ENCODE measurements around the gene WDR48. TPM values are rescaled to one million over a fixed set of nuclear protein-coding genes. Genes with fewer than 3 reads are reported as not detected.

The WDR48 gene
- total RNA-seq, 1 donor from 2014 or later = 48.9 TPM

DNA sequence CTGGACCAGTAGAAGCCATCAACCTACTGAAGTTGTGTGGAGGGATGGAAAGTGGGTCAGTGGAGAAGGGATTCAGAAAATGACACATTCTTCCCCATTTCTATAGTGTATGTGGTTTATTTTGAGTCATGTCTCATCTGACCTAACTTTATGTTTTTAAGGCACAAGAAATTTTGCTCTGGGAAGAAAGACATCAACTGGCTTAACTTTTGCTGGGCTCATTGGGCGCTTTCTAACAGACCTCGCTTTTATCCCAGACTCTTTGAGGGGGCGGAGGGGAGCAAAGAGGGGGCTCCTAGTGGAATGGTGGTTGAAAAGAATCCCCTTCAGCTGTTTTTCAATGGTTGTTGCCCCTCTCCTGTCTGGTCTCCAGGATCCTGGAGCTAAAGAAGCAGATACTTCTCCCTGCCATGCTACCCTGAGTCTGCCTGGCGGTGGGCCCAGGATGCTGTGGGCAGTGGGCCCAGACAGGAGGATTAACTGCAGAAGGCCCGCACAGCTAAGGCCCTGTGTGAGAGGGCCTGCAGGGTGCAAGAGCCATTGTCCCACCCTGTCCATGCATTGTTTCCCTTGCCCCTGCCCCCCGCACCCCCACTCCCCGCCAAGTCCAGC is 87.1 kb downstream of the WDR48 start:
- DNase-seq (no peak), ATAC-seq (ENCODE audit: low read depth) (no peak)
- intact Hi-C loops (cut with micrococcal nuclease) = no loop called here
- no peaks in the 10 kb centered on the region for H3K9me3 Mint-ChIP-seq
- POLR2A ChIA-PET = interaction anchor here (0.7 kb wide), 1 partner anchor 39 kb away, joined by 3 read pairs; no protein-coding TSS in a partner anchor
- TF ChIP-seq, protein P1, sequence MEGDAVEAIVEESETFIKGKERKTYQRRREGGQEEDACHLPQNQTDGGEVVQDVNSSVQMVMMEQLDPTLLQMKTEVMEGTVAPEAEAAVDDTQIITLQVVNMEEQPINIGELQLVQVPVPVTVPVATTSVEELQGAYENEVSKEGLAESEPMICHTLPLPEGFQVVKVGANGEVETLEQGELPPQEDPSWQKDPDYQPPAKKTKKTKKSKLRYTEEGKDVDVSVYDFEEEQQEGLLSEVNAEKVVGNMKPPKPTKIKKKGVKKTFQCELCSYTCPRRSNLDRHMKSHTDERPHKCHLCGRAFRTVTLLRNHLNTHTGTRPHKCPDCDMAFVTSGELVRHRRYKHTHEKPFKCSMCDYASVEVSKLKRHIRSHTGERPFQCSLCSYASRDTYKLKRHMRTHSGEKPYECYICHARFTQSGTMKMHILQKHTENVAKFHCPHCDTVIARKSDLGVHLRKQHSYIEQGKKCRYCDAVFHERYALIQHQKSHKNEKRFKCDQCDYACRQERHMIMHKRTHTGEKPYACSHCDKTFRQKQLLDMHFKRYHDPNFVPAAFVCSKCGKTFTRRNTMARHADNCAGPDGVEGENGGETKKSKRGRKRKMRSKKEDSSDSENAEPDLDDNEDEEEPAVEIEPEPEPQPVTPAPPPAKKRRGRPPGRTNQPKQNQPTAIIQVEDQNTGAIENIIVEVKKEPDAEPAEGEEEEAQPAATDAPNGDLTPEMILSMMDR (IDR thresholded peaks at IDR 0.05) = no peak
- H3K27me3 Mint-ChIP-seq = no peaks in the 10 kb centered on the region
- H3K27ac Mint-ChIP-seq = peak overlapping the region; percentile 31
- H3K36me3 Mint-ChIP-seq (ENCODE audit: low read depth) = peaks cover 69% of the 10 kb centered on the region
- CTCF ChIA-PET = no interaction called here
- no peak overlapping the region for H3K4me3 Mint-ChIP-seq
- peaks cover 30% of the 10 kb centered on the region for H3K4me1 Mint-ChIP-seq

DNA sequence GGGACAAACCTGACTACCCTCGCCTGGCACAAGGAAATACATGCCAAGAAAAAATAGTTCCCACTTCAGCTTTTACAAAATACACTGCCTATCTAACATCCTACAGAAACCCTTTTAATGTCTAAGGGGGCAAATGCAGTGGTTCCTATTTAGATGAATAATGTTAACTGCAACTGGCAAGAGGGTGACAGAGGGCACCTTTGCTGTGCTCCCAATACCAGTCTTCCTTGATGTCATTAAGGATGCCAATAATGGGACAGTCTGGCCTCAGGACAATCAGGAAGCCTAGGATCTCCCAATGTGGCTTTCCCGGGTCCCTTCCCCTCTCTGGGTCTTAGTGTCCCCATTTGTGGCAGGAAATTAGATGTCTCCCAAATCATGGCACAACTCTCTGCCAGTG is 87.6 kb downstream of the WDR48 start:
- ChIA-PET CTCF (no interaction called here), POLR2A (interaction anchor here (0.7 kb wide), 1 partner anchor 39 kb away, joined by 3 read pairs; no protein-coding TSS in a partner anchor)
- peaks cover 69% of the 10 kb centered on the region for H3K36me3 Mint-ChIP-seq (ENCODE audit: low read depth)
- H3K4me1 Mint-ChIP-seq = peaks cover 31% of the 10 kb centered on the region
- intact Hi-C loops (cut with micrococcal nuclease) = no loop called here
- ATAC-seq (ENCODE audit: low read depth) (no peak), DNase-seq (no peak)
- H3K9me3 Mint-ChIP-seq = no peaks in the 10 kb centered on the region
- H3K27ac Mint-ChIP-seq = peak overlapping the region; percentile 46
- TF ChIP-seq, protein P1 (IDR thresholded peaks at IDR 0.05) = no peak
- no peaks in the 10 kb centered on the region for H3K27me3 Mint-ChIP-seq
- H3K4me3 Mint-ChIP-seq = no peak overlapping the region

DNA sequence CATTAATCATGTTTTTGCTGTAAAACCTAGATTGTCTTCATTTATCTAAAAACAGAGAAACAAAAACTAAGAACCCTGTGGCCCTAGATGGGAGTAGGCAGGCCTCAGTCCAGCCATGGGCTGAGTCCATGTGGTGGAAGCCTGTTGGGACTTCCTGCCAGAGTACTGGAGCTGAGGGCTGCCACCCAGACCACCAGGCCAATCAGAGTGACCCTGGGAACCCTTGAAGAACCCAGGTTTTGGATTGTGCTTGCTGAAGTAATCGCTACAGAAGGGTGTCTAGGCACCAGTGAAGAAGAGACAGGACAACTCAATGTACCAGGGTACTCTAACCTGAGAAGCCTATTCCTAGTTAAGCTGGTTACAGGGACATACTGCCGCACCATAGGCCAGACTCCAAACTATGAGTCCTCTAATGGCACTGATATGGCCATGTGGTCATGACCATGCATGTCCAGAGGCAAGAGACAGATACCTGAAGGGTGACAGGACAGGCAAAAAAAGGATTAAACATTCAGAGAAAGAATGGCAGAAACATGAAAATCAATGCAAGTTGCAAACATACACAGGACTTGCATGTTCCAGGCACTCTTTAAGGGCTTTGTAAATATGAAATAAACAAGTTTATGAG is 88.6 kb downstream of the WDR48 start:
- no peak for ATAC-seq (ENCODE audit: low read depth)
- H3K9me3 Mint-ChIP-seq = no peaks in the 10 kb centered on the region
- H3K27me3 Mint-ChIP-seq = no peaks in the 10 kb centered on the region
- peaks cover 34% of the 10 kb centered on the region for H3K4me1 Mint-ChIP-seq
- intact Hi-C loops (cut with micrococcal nuclease) = no loop called here
- DNase-seq = no peak
- ChIA-PET POLR2A (no interaction called here), CTCF (interaction anchor here (1.6 kb wide), 1 partner anchor 148 kb away, joined by 4 read pairs; no protein-coding TSS in a partner anchor)
- H3K27ac Mint-ChIP-seq = peak overlapping the region; percentile 79
- no peak overlapping the region for H3K4me3 Mint-ChIP-seq
- TF ChIP-seq, protein P1 (IDR thresholded peaks at IDR 0.05) = no peak
- peaks cover 73% of the 10 kb centered on the region for H3K36me3 Mint-ChIP-seq (ENCODE audit: low read depth)

DNA sequence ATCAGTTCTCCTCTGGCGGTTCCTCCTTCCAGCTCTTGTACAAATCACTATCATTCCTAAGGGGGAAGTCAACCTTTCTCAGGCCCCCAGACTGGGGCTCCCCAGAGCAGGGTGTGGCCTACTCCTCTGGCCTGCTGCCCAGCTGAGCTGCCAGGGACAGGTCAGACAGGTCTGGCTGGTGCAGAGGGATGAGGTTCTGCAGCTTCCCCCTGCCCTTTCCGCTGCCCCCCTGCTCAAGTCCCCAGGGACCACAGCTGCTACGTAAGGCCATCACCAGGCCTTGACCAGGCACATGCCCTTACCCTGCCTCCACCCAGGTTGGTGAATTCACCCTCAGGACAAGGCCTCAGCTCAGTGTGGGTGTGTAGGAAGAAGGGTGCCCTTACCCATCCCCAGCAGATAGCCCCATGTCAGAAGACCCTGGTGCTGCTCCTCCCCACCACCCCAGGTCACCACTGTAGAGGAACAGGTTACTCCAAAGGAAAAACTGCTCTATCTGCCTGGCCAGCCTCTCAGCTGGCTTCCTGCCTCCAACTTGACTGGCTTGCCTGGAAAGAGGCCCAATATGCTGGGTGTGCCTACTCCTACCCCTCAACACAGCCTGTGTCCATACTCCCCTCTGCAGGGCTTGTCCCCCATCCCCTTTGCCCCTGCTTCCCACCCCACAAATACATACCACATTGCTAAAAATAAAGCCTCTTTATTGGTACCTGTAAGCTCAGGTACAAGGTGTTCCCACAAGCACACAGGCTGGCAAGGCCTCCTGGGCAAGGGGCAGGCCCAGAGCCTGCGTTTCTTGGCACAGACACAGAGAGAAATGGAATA is 89.6 kb downstream of the WDR48 start:
- Mint-ChIP-seq H3K36me3 (ENCODE audit: low read depth) (peaks cover 82% of the 10 kb centered on the region), H3K27me3 (no peaks in the 10 kb centered on the region), H3K4me1 (peaks cover 41% of the 10 kb centered on the region), H3K27ac (peak overlapping the region; percentile 79), H3K9me3 (no peaks in the 10 kb centered on the region), H3K4me3 (no peak overlapping the region)
- peak; percentile 38 for ATAC-seq (ENCODE audit: low read depth)
- intact Hi-C loops (cut with micrococcal nuclease) = no loop called here
- no peak for DNase-seq
- ChIA-PET CTCF (interaction anchor here (1.6 kb wide), 1 partner anchor 147 kb away, joined by 4 read pairs; no protein-coding TSS in a partner anchor), POLR2A (interaction anchor here (1.1 kb wide), 1 partner anchor 11 kb away, joined by 3 read pairs; no protein-coding TSS in a partner anchor)
- TF ChIP-seq, protein P1 (IDR thresholded peaks at IDR 0.05) = no peak

DNA sequence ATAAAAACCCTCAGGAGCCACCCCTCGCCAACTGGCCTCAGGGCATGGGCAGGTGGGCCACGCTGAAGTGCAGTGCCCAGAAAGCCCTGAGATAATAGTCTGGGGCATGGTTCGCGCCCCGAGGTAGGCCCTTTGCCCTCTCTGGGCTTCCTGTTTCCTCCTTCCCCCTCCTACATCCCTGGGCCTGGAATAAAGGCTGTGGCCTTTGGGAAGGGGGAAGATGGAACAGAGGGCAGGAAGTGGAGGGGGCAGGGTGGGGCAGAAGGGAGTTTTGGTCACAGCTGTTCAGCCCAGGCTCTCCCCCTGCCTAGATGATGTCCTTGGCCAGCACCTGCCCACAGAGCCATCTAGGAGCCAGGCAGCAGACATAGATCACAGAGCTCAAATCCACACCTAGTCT is 90.3 kb downstream of the WDR48 start:
- intact Hi-C loops (cut with micrococcal nuclease) = no loop called here
- POLR2A ChIA-PET = interaction anchor here (1.1 kb wide), 1 partner anchor 12 kb away, joined by 3 read pairs; no protein-coding TSS in a partner anchor

More for the DNA sequence above, 90.3 kb downstream of the WDR48 start:
- CTCF ChIA-PET = no interaction called here
- Mint-ChIP-seq H3K4me3 (no peak overlapping the region), H3K36me3 (ENCODE audit: low read depth) (peaks cover 84% of the 10 kb centered on the region), H3K27me3 (no peaks in the 10 kb centered on the region), H3K4me1 (peaks cover 48% of the 10 kb centered on the region), H3K27ac (peak overlapping the region; percentile 79), H3K9me3 (no peaks in the 10 kb centered on the region)
- DNase-seq (no peak), ATAC-seq (ENCODE audit: low read depth) (no peak)
- TF ChIP-seq, protein P1 (IDR thresholded peaks at IDR 0.05) = no peak
